Measurements from ENCODE around the gene C3orf52.

Gene C3orf52

GRCh38 chr3:112086875-112087524 is 811 bp downstream of the C3orf52 start:
- no peak for TF ChIP-seq CTCF (IDR thresholded peaks at IDR 0.05; ENCODE audit: extremely low read depth, insufficient read depth, missing control alignments)

GRCh38 chr3:112087746-112088145 is 1.6 kb downstream of the C3orf52 start:
- no peak for TF ChIP-seq CTCF (IDR thresholded peaks at IDR 0.05; ENCODE audit: extremely low read depth, insufficient read depth, missing control alignments)
- in situ Hi-C loops (cut with MboI; ENCODE audit: low pct_unique_long_range_greater_than_20kb, low sequenced_read_pairs, unreplicated experiment): no loop called here
- no peak for DNase-seq (ENCODE audit: low spot score)

More at GRCh38 chr3:112086875-112087524, 811 bp downstream of the C3orf52 start:
- in situ Hi-C loops (cut with MboI; ENCODE audit: low pct_unique_long_range_greater_than_20kb, low sequenced_read_pairs, unreplicated experiment): no loop called here
- no peak for DNase-seq (ENCODE audit: low spot score)

- no peak for DNase-seq (ENCODE audit: low spot score)
- TF ChIP-seq CTCF (IDR thresholded peaks at IDR 0.05; ENCODE audit: extremely low read depth, insufficient read depth, missing control alignments): no peak
- in situ Hi-C loops (cut with MboI; ENCODE audit: low pct_unique_long_range_greater_than_20kb, low sequenced_read_pairs, unreplicated experiment): no loop called here
These were observed 2.8 kb downstream of the C3orf52 start for GRCh38 chr3:112088944-112089343.

- DNase-seq (ENCODE audit: low spot score): no peak
- in situ Hi-C loops (cut with MboI; ENCODE audit: low pct_unique_long_range_greater_than_20kb, low sequenced_read_pairs, unreplicated experiment): no loop called here
These were observed 4.0 kb downstream of the C3orf52 start for GRCh38 chr3:112089956-112090886.

GRCh38 chr3:112090887-112091586 is 4.8 kb downstream of the C3orf52 start:
- no peak for DNase-seq (ENCODE audit: low spot score)
- in situ Hi-C loops (cut with MboI; ENCODE audit: low pct_unique_long_range_greater_than_20kb, low sequenced_read_pairs, unreplicated experiment): no loop called here
- no peak for TF ChIP-seq CTCF (IDR thresholded peaks at IDR 0.05; ENCODE audit: extremely low read depth, insufficient read depth, missing control alignments)

More at GRCh38 chr3:112089956-112090886, 4.0 kb downstream of the C3orf52 start:
- no peak for TF ChIP-seq CTCF (IDR thresholded peaks at IDR 0.05; ENCODE audit: extremely low read depth, insufficient read depth, missing control alignments)

GRCh38 chr3:112092496-112093179 is 6.4 kb downstream of the C3orf52 start:
- no peak for TF ChIP-seq CTCF (IDR thresholded peaks at IDR 0.05; ENCODE audit: extremely low read depth, insufficient read depth, missing control alignments)
- in situ Hi-C loops (cut with MboI; ENCODE audit: low pct_unique_long_range_greater_than_20kb, low sequenced_read_pairs, unreplicated experiment): no loop called here
- DNase-seq (ENCODE audit: low spot score): no peak
